ENCODE measurements around the gene DLGAP1.

DNA sequence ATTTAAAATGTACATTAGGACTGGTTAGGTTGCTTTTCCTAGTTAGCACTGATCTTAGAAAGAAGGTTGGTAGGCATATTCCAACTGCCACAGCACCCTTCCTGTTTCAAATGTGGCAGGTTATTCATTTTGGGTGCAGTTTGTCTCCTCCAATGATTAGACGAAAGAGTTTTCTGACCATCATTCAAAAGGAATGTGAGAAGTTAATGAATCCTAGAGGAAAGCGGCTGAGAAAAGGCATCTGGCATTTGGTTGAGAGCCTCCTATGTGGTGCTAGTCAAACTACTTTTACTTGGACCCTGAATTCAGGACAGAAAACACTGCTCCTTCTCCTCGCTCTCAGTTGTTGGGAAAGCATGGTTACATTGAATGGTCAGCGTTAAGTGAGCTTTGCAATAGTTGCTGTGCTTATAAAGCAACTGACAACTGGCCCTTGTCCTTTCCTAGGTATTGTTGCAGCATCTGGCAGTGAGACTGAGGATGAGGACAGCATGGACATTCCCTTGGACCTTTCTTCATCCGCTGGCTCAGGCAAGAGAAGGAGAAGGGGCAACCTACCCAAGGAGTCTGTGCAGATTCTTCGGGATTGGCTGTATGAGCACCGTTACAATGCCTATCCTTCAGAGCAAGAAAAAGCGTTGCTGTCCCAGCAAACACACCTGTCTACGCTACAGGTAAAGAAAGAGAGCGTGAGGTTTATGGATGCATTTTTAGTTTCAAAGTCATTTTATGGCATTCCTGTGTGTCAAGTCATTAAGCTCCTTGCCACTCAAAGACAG lies 999.0 kb downstream of the DLGAP1 start:
- TF ChIP-seq, protein P1, sequence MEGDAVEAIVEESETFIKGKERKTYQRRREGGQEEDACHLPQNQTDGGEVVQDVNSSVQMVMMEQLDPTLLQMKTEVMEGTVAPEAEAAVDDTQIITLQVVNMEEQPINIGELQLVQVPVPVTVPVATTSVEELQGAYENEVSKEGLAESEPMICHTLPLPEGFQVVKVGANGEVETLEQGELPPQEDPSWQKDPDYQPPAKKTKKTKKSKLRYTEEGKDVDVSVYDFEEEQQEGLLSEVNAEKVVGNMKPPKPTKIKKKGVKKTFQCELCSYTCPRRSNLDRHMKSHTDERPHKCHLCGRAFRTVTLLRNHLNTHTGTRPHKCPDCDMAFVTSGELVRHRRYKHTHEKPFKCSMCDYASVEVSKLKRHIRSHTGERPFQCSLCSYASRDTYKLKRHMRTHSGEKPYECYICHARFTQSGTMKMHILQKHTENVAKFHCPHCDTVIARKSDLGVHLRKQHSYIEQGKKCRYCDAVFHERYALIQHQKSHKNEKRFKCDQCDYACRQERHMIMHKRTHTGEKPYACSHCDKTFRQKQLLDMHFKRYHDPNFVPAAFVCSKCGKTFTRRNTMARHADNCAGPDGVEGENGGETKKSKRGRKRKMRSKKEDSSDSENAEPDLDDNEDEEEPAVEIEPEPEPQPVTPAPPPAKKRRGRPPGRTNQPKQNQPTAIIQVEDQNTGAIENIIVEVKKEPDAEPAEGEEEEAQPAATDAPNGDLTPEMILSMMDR (IDR thresholded peaks at IDR 0.05; ENCODE audit: poor library complexity), result no peak
- no peak for TF ChIP-seq EZH2phosphoT487 (IDR thresholded peaks at IDR 0.05; ENCODE audit: low read depth, severe bottlenecking, unreplicated experiment)
